ENCODE data around the gene WFDC1. TPM values are rescaled to one million over a fixed set of nuclear protein-coding genes. Genes with fewer than 3 reads are reported as not detected.

Gene WFDC1
- total and polyA plus RNA-seq, 10 of the 15 experiments (the other 5 are each of a cell fraction or from before 2014, with no cell fraction given) = not detected

DNA sequence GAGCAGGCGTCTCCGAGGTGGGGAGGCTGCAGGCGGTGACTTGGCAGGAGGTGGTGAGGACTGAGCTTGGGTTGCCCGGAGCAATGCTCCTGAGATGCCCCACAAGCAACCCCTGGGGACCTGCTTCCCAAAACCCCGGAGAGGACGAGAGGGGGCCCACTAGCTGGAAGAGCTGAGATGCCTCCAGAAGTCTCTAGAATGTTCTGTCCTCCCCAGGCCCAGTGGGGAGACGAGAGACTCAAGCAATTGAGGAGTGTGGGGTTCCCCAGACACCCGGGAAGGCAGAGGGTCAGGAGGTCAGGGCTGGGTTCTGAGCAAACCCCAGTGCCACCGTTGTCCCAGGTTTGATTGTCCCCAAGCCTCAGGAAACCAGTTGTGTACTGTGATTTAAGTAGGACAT lies 52.5 kb downstream of the WFDC1 start:
- no peak overlapping the region for H3K9ac ChIP-seq (ENCODE audit: control insufficient read depth, insufficient read depth, low read length)
- H3K4me3 ChIP-seq = no peak overlapping the region
- H3K79me2 ChIP-seq (ENCODE audit: control insufficient read depth, insufficient read depth, low read length) = no peaks in the 10 kb centered on the region
- no peak overlapping the region for H3K4me2 ChIP-seq (ENCODE audit: control insufficient read depth, insufficient read depth)
- RAD21 ChIA-PET (ENCODE audit: unreplicated experiment) = no interaction called here
- 23% methylated on average over 9 of the region's 9 CpGs for WGBS (ENCODE audit: insufficient coverage, insufficient replicate concordance, low lambda C conversion rate, missing lambda C conversion rate)
- SMC1A ChIA-PET (ENCODE audit: uncharacterized antibody, unreplicated experiment) = no interaction called here
- POLR2A ChIA-PET = no interaction called here
- H4K20me1 ChIP-seq (ENCODE audit: control insufficient read depth, insufficient read depth) = no peaks in the 10 kb centered on the region
- ATAC-seq (no peak), FAIRE-seq (no peak), DNase-seq (ENCODE audit: low read depth, low spot score) (no peak)
- BruUV-seq (replicated peaks) = no TSS peak
- H2AFZ ChIP-seq (ENCODE audit: control insufficient read depth, low read depth, low read length) = no peak overlapping the region
- CTCF ChIA-PET = interaction anchor here (0.7 kb wide), 2 partner anchors 80 to 568 kb away, joined by 3 read pairs; no protein-coding TSS in a partner anchor
- no peak overlapping the region for H3K27ac ChIP-seq (ENCODE audit: control insufficient read depth, insufficient read depth)
- no peak for TF ChIP-seq ZNF207 (IDR thresholded peaks at IDR 0.05; ENCODE audit: borderline replicate concordance)
- TF ChIP-seq GATAD2B (conservative IDR thresholded peaks at IDR 0.05; ENCODE audit: low read depth) = no peak
- no peak for TF ChIP-seq WRNIP1 (IDR thresholded peaks at IDR 0.05; ENCODE audit: borderline replicate concordance, low read depth, low read length)
- no peak for TF ChIP-seq RFX5 (IDR thresholded peaks at IDR 0.05; ENCODE audit: low read depth, low read length)
- TF ChIP-seq JUND (IDR thresholded peaks at IDR 0.05; ENCODE audit: low read depth, low read length) = no peak
- no peak for TF ChIP-seq TCF7 (IDR thresholded peaks at IDR 0.05; ENCODE audit: borderline replicate concordance)
- no peak for TF ChIP-seq TBL1XR1 (IDR thresholded peaks at IDR 0.05; ENCODE audit: low read depth, low read length)
- no peak for TF ChIP-seq NR2C2 (IDR thresholded peaks at IDR 0.05; ENCODE audit: borderline replicate concordance, control insufficient read depth, insufficient read length, low read depth)
- no peak for TF ChIP-seq MXI1 (IDR thresholded peaks at IDR 0.05; ENCODE audit: low read depth, low read length)
- TF ChIP-seq, protein P1, sequence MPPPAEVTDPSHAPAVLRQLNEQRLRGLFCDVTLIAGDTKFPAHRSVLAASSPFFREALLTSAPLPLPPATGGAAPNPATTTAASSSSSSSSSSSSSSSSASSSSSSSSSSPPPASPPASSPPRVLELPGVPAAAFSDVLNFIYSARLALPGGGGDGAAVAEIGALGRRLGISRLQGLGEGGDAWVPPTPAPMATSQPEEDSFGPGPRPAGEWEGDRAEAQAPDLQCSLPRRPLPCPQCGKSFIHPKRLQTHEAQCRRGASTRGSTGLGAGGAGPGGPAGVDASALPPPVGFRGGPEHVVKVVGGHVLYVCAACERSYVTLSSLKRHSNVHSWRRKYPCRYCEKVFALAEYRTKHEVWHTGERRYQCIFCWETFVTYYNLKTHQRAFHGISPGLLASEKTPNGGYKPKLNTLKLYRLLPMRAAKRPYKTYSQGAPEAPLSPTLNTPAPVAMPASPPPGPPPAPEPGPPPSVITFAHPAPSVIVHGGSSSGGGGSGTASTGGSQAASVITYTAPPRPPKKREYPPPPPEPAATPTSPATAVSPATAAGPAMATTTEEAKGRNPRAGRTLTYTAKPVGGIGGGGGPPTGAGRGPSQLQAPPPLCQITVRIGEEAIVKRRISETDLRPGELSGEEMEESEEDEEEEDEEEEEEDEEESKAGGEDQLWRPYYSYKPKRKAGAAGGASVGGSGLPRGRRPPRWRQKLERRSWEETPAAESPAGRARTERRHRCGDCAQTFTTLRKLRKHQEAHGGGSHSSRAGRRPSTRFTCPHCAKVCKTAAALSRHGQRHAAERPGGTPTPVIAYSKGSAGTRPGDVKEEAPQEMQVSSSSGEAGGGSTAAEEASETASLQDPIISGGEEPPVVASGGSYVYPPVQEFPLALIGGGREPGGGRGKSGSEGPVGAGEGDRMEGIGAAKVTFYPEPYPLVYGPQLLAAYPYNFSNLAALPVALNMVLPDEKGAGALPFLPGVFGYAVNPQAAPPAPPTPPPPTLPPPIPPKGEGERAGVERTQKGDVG (CRISPR knock-in tag; IDR thresholded peaks at IDR 0.05) = no peak
- no peak for TF ChIP-seq MEF2B (IDR thresholded peaks at IDR 0.05; ENCODE audit: partially characterized antibody, poor library complexity, severe bottlenecking)
- TF ChIP-seq, protein P2, sequence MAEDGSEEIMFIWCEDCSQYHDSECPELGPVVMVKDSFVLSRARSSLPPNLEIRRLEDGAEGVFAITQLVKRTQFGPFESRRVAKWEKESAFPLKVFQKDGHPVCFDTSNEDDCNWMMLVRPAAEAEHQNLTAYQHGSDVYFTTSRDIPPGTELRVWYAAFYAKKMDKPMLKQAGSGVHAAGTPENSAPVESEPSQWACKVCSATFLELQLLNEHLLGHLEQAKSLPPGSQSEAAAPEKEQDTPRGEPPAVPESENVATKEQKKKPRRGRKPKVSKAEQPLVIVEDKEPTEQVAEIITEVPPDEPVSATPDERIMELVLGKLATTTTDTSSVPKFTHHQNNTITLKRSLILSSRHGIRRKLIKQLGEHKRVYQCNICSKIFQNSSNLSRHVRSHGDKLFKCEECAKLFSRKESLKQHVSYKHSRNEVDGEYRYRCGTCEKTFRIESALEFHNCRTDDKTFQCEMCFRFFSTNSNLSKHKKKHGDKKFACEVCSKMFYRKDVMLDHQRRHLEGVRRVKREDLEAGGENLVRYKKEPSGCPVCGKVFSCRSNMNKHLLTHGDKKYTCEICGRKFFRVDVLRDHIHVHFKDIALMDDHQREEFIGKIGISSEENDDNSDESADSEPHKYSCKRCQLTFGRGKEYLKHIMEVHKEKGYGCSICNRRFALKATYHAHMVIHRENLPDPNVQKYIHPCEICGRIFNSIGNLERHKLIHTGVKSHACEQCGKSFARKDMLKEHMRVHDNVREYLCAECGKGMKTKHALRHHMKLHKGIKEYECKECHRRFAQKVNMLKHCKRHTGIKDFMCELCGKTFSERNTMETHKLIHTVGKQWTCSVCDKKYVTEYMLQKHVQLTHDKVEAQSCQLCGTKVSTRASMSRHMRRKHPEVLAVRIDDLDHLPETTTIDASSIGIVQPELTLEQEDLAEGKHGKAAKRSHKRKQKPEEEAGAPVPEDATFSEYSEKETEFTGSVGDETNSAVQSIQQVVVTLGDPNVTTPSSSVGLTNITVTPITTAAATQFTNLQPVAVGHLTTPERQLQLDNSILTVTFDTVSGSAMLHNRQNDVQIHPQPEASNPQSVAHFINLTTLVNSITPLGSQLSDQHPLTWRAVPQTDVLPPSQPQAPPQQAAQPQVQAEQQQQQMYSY (CRISPR knock-in tag; IDR thresholded peaks at IDR 0.05) = no peak
- no peak for TF ChIP-seq RBBP5 (conservative IDR thresholded peaks at IDR 0.05)
- no peak for TF ChIP-seq EZH2 (IDR thresholded peaks at IDR 0.05; ENCODE audit: borderline replicate concordance, control insufficient read depth, low read depth, low read length)
- TF ChIP-seq SREBF2 (IDR thresholded peaks at IDR 0.05; ENCODE audit: low read length) = no peak
- TF ChIP-seq, protein P3, sequence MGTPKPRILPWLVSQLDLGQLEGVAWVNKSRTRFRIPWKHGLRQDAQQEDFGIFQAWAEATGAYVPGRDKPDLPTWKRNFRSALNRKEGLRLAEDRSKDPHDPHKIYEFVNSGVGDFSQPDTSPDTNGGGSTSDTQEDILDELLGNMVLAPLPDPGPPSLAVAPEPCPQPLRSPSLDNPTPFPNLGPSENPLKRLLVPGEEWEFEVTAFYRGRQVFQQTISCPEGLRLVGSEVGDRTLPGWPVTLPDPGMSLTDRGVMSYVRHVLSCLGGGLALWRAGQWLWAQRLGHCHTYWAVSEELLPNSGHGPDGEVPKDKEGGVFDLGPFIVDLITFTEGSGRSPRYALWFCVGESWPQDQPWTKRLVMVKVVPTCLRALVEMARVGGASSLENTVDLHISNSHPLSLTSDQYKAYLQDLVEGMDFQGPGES (IDR thresholded peaks at IDR 0.05) = no peak
- TF ChIP-seq CREM (IDR thresholded peaks at IDR 0.05; ENCODE audit: low read depth) = no peak
- no peak for TF ChIP-seq SREBF1 (IDR thresholded peaks at IDR 0.05; ENCODE audit: low read length)
- H3K27me3 ChIP-seq (replicated peaks in 1 of 2; ENCODE audit: control insufficient read depth in 2 of 2, insufficient read depth in 2 of 2, low read length in 1 of 2) = no peaks in the 10 kb centered on the region; a peak in 1 of 4 replicates
- intact Hi-C loops (cut with micrococcal nuclease; ENCODE audit: unreplicated experiment) = no loop called here
- in situ Hi-C loops (cut with MboI) = no loop called here
- H3K36me3 ChIP-seq (ENCODE audit: control insufficient read depth in 2 of 2, insufficient read depth in 2 of 2, low read length in 1 of 2) = no peaks in the 10 kb centered on the region
- no peaks in the 10 kb centered on the region for H3K4me1 ChIP-seq (ENCODE audit: control insufficient read depth, insufficient read depth, low read length)
- H3K9me3 ChIP-seq (replicated peaks; ENCODE audit: control insufficient read depth, insufficient read depth, low read length) = no peaks in the 10 kb centered on the region
